WTC11 (cell line): Measurements from ENCODE around the gene CORO2B. TPM values are rescaled to one million over a fixed set of nuclear protein-coding genes. Genes with fewer than 3 reads are reported as not detected.

Source experiments
- ATAC-seq: fragments of 200-7000 bp; cut with Tn5 transposase; 2 replicates; pipeline ENCODE4 v1.10.0; 2021; ENCODE audit warnings: mild to moderate bottlenecking, moderate library complexity
- CTCF ChIA-PET: fragments of 300-600 bp; sonication (Branson Sonifier 250); formaldehyde crosslinking; loops from one replicate; lab custom pipeline; 2021; ENCODE audit warnings: antibody characterized with exemption; lab: Charles Lee
- POLR2A ChIA-PET: fragments of 350-600 bp; sonication (Branson Sonifier 250); formaldehyde crosslinking; loops from one replicate; lab custom pipeline; 2021; ENCODE audit warnings: antibody characterized with exemption; lab: Charles Lee
- DNase-seq: peaks from one replicate; pipeline ENCODE4 v3.0.0; 2021; ENCODE audit warnings: low spot score
- H3K27ac Mint-ChIP-seq: 2 replicates; pipeline ENCODE4 v1.8.0; 2021; ENCODE audit warnings: mixed read lengths
- H3K27me3 Mint-ChIP-seq: 2 replicates; pipeline ENCODE4 v1.8.0; 2021; ENCODE audit warnings: low read depth, mild to moderate bottlenecking, moderate library complexity, mixed read lengths
- H3K36me3 Mint-ChIP-seq: 2 replicates; pipeline ENCODE4 v1.8.0; 2021; ENCODE audit warnings: mixed read lengths
- H3K4me1 Mint-ChIP-seq: 2 replicates; pipeline ENCODE4 v1.8.0; 2022; ENCODE audit warnings: mixed read lengths
- H3K4me3 Mint-ChIP-seq: 2 replicates; pipeline ENCODE4 v1.8.0; 2021; ENCODE audit warnings: mild to moderate bottlenecking, moderate library complexity, mixed read lengths
- H3K9me3 Mint-ChIP-seq: 2 replicates; pipeline ENCODE4 v1.8.0; 2021; ENCODE audit warnings: mixed read lengths
- ESRRA ChIP-seq: sonication (generic); formaldehyde crosslinking; IDR thresholded peaks from 2 replicates; pipeline ENCODE4 v1.8.1; 2022; ENCODE audit warnings: mild to moderate bottlenecking, missing genetic modification reagents, borderline replicate concordance
- GABPB1 ChIP-seq: sonication (generic); formaldehyde crosslinking; IDR thresholded peaks from 2 replicates; pipeline ENCODE4 v1.8.1; 2023; ENCODE audit warnings: mild to moderate bottlenecking, missing genetic modification reagents
- HMGA2 ChIP-seq: fragments of 250-450 bp; sonication (Bioruptor Pico); IDR thresholded peaks from 2 replicates; pipeline ENCODE4 v1.4.0; 2021; ENCODE audit warnings: mild to moderate bottlenecking, moderate library complexity
- MXD4 ChIP-seq: fragments of 250-450 bp; sonication (Bioruptor Pico); IDR thresholded peaks from 2 replicates; pipeline ENCODE4 v1.8.0; 2021; ENCODE audit warnings: mild to moderate bottlenecking, moderate library complexity, borderline replicate concordance
- NR2C2 ChIP-seq: sonication (generic); formaldehyde crosslinking; IDR thresholded peaks from 2 replicates; pipeline ENCODE4 v1.8.0; 2022; ENCODE audit warnings: mild to moderate bottlenecking, missing genetic modification reagents
- RORB ChIP-seq: fragments of 250-450 bp; sonication (Bioruptor Pico); IDR thresholded peaks from 2 replicates; pipeline ENCODE4 v1.9.0; 2021; ENCODE audit warnings: mild to moderate bottlenecking
- SOX15 ChIP-seq: fragments of 250-450 bp; sonication (Bioruptor Pico); IDR thresholded peaks from 2 replicates; pipeline ENCODE4 v1.9.0; 2021; ENCODE audit warnings: mild to moderate bottlenecking
- TEAD1 ChIP-seq: sonication (generic); formaldehyde crosslinking; IDR thresholded peaks from 2 replicates; pipeline ENCODE4 v1.8.0; 2022; ENCODE audit warnings: mild to moderate bottlenecking, missing genetic modification reagents
- ZBTB21 ChIP-seq: sonication (generic); formaldehyde crosslinking; IDR thresholded peaks from 2 replicates; pipeline ENCODE4 v1.8.1; 2023; ENCODE audit warnings: mild to moderate bottlenecking, missing genetic modification reagents, borderline replicate concordance
- ZNF121 ChIP-seq: sonication (generic); formaldehyde crosslinking; IDR thresholded peaks from 2 replicates; pipeline ENCODE4 v1.8.0; 2023; ENCODE audit warnings: missing genetic modification reagents
- ZNF138 ChIP-seq: sonication (generic); formaldehyde crosslinking; conservative IDR thresholded peaks from 2 replicates; pipeline ENCODE4 v1.8.1; 2022; ENCODE audit warnings: mild to moderate bottlenecking, moderate library complexity, missing genetic modification reagents
- ZNF219 ChIP-seq: sonication (generic); formaldehyde crosslinking; IDR thresholded peaks from 2 replicates; pipeline ENCODE4 v1.8.0; 2023; ENCODE audit warnings: missing genetic modification reagents, mild to moderate bottlenecking, borderline replicate concordance
- total RNA-seq: library from RNA; stranded (reverse); gene quantifications from 3 replicates; pipeline ENCODE4 v1.2.3, GENCODE V29; 2021
- TF ChIP-seq, protein P1 (sequence below): sonication (generic); formaldehyde crosslinking; IDR thresholded peaks from 2 replicates; pipeline ENCODE4 v1.8.1; 2022; ENCODE audit warnings: missing genetic modification reagents, borderline replicate concordance
- TF ChIP-seq, protein P2 (sequence below): sonication (generic); formaldehyde crosslinking; IDR thresholded peaks from 2 replicates; pipeline ENCODE4 v1.8.0; 2022; ENCODE audit warnings: mild to moderate bottlenecking, missing genetic modification reagents
- TF ChIP-seq, protein P3 (sequence below): fragments of 250-450 bp; sonication (Bioruptor Pico); IDR thresholded peaks from 2 replicates; pipeline ENCODE4 v1.9.0; 2021; ENCODE audit warnings: mild to moderate bottlenecking, borderline replicate concordance
- TF ChIP-seq, protein P4 (sequence below): fragments of 250-450 bp; sonication (Bioruptor Pico); IDR thresholded peaks from 2 replicates; pipeline ENCODE4 v1.9.0; 2021; ENCODE audit warnings: mild to moderate bottlenecking

CORO2B gene
- total RNA-seq, 1 experiment from 2014 or later: 4.9 TPM

DNA sequence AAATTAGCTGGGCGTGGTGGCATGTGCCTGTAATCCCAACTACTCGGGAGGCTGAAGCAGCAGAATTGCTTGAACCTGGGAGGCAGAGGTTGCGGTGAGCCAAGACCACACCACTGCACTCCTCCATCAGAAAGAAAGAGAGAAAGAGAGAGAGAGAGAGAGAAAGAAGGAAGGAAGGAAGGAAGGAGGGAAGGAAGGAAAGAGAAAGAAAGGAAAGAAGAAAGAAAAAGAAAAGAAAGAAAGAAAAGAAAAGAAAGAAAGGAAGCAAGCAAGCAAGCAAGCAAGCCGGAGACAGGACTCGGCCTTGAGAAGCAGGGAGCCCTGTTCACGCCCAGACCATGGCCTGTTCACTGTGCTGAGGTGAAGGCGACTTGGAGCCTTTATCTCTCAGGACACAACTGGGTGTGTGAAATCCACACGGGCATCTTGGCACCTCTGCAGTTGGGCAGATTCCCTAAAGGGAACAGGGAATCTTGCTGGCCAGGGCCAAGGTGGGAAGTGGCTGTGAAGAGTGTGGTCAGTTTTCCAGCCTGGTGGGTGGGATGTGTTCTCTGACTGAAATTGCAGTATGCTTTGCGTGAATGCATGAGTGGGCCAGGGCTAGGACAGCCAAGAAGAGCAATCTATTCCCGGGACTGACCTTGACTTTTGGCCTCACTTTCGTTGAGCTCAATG lies 90.3 kb downstream of the CORO2B start:
- peaks cover under 1% of the 10 kb centered on the region for H3K36me3 Mint-ChIP-seq
- POLR2A ChIA-PET: no interaction called here
- DNase-seq (no peak), ATAC-seq (no peak)
- no peaks in the 10 kb centered on the region; the same call in 1 of the 2 replicates for H3K27me3 Mint-ChIP-seq
- H3K9me3 Mint-ChIP-seq: peaks cover 9% of the 10 kb centered on the region
- no peak for TF ChIP-seq NR2C2 (CRISPR knock-in tag)
- TF ChIP-seq, protein P1, sequence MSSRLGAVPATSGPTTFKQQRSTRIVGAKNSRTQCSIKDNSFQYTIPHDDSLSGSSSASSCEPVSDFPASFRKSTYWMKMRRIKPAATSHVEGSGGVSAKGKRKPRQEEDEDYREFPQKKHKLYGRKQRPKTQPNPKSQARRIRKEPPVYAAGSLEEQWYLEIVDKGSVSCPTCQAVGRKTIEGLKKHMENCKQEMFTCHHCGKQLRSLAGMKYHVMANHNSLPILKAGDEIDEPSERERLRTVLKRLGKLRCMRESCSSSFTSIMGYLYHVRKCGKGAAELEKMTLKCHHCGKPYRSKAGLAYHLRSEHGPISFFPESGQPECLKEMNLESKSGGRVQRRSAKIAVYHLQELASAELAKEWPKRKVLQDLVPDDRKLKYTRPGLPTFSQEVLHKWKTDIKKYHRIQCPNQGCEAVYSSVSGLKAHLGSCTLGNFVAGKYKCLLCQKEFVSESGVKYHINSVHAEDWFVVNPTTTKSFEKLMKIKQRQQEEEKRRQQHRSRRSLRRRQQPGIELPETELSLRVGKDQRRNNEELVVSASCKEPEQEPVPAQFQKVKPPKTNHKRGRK (CRISPR knock-in tag): 0 out of 2 replicates have a peak, but pooled peaks have one; percentile 55
- TF ChIP-seq, all 79 proteins: peak for 1
- no peak overlapping the region; the same call in 1 of the 2 replicates for H3K27ac Mint-ChIP-seq
- peaks cover 29% of the 10 kb centered on the region for H3K4me1 Mint-ChIP-seq
- CTCF ChIA-PET: interaction anchor here (0.6 to 1.3 kb wide), 4 partner anchors 11 to 95 kb away, joined by 3 to 7 read pairs (median 3); no protein-coding TSS in a partner anchor
- no peak overlapping the region for H3K4me3 Mint-ChIP-seq

DNA sequence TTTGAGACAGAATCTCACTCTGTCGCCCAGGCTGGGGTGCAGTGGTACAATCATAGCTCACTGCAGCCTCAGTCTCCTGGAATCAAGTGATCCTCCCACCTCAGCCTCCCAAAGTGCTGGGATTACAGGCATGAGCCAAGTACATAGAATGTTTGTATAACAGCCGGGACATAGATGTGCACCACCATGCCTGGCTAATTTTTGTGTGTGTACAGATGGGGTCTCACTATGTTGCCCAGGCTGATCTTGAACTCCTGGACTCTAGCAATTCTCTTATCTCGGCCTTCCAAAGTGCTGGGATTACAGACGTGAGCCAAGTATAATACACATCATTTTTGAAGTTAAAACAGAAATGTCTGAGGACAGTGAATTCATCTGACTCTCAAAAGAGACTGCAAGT lies 93.5 kb downstream of the CORO2B start:
- Mint-ChIP-seq H3K36me3 (no peaks in the 10 kb centered on the region; the same call in 1 of the 2 replicates), H3K4me1 (peaks cover 13% of the 10 kb centered on the region), H3K4me3 (no peak overlapping the region), H3K27me3 (no peaks in the 10 kb centered on the region; the same call in 1 of the 2 replicates), H3K9me3 (peaks cover 8% of the 10 kb centered on the region), H3K27ac (no peak overlapping the region)
- no peak for DNase-seq
- no peak for ATAC-seq
- ChIA-PET POLR2A (no interaction called here), CTCF (interaction anchor here (0.6 to 8.1 kb wide), 32 partner anchors 14 to 448 kb away, joined by 3 to 174 read pairs (median 13); no protein-coding TSS in a partner anchor)
- TF ChIP-seq ZNF121 (CRISPR knock-in tag): peak; percentile 70
- TF ChIP-seq, protein P2, sequence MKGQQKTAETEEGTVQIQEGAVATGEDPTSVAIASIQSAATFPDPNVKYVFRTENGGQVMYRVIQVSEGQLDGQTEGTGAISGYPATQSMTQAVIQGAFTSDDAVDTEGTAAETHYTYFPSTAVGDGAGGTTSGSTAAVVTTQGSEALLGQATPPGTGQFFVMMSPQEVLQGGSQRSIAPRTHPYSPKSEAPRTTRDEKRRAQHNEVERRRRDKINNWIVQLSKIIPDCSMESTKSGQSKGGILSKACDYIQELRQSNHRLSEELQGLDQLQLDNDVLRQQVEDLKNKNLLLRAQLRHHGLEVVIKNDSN (CRISPR knock-in tag): no peak
- TF ChIP-seq, all 79 proteins: peak for 1

DNA sequence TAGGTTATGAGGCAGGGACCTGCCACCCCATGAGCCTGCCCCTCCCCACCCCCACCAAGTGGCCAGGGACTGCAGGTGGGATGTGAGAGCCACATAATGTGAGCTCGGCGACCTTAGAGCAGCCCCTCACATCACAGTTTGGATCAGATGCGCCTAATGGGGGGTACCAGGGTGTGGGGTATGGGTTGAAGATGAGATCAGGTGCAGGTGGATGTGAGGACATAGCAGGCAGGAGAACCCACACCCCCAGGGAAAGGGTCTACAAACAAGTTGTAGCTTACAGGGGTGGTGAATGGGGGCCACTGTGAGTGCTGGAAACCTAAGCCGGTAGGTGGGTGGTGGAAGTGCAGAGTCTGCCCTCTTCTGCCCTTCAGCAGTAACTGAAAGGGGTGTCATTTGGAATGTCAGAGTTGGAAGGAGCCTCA lies 94.0 kb downstream of the CORO2B start:
- Mint-ChIP-seq H3K27me3 (no peaks in the 10 kb centered on the region), H3K4me1 (peaks cover 11% of the 10 kb centered on the region), H3K4me3 (no peak overlapping the region), H3K36me3 (no peaks in the 10 kb centered on the region; the same call in 1 of the 2 replicates), H3K27ac (no peak overlapping the region), H3K9me3 (peaks cover 8% of the 10 kb centered on the region)
- TF ChIP-seq ZNF138 (CRISPR knock-in tag) (no peak), RORB (CRISPR knock-in tag) (no peak), HMGA2 (CRISPR knock-in tag) (no peak), GABPB1 (CRISPR knock-in tag) (no peak)
- ATAC-seq (peak; percentile 71), DNase-seq (peak; percentile 49)
- ChIA-PET CTCF (interaction anchor here (0.6 to 8.1 kb wide), 38 partner anchors 9 to 708 kb away, joined by 3 to 174 read pairs (median 8); no protein-coding TSS in a partner anchor), POLR2A (no interaction called here)

DNA sequence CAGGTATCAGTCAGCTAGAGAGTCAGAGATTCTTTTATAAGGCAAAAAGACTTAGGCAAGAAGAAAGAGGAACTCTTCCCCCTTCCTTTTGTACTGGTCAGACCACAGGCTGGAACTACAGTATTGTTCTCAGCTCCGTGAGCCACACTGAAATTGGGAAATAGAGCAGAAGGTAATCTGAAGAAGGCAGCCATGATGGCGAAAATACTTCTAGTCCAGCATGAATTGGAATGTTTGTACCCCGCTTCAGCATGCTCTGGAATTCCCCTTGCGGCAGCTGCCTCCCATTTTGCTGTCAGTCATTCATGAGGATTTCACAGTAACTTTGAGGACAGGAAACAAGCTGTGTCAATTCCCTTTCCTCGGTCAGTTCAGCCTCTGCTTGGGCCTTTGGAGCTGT lies 96.2 kb downstream of the CORO2B start:
- peaks cover 11% of the 10 kb centered on the region for H3K4me1 Mint-ChIP-seq
- no peak overlapping the region for H3K27ac Mint-ChIP-seq
- no peak for DNase-seq
- POLR2A ChIA-PET: no interaction called here
- no peaks in the 10 kb centered on the region for H3K27me3 Mint-ChIP-seq
- H3K36me3 Mint-ChIP-seq: no peaks in the 10 kb centered on the region; the same call in 1 of the 2 replicates
- H3K4me3 Mint-ChIP-seq: no peak overlapping the region
- TF ChIP-seq ZNF219 (CRISPR knock-in tag) (no peak), MXD4 (no peak), ZBTB21 (no peak), TEAD1 (CRISPR knock-in tag) (no peak), ZNF138 (CRISPR knock-in tag) (no peak), SOX15 (CRISPR knock-in tag) (no peak), ESRRA (CRISPR knock-in tag) (no peak)
- TF ChIP-seq, protein P3, sequence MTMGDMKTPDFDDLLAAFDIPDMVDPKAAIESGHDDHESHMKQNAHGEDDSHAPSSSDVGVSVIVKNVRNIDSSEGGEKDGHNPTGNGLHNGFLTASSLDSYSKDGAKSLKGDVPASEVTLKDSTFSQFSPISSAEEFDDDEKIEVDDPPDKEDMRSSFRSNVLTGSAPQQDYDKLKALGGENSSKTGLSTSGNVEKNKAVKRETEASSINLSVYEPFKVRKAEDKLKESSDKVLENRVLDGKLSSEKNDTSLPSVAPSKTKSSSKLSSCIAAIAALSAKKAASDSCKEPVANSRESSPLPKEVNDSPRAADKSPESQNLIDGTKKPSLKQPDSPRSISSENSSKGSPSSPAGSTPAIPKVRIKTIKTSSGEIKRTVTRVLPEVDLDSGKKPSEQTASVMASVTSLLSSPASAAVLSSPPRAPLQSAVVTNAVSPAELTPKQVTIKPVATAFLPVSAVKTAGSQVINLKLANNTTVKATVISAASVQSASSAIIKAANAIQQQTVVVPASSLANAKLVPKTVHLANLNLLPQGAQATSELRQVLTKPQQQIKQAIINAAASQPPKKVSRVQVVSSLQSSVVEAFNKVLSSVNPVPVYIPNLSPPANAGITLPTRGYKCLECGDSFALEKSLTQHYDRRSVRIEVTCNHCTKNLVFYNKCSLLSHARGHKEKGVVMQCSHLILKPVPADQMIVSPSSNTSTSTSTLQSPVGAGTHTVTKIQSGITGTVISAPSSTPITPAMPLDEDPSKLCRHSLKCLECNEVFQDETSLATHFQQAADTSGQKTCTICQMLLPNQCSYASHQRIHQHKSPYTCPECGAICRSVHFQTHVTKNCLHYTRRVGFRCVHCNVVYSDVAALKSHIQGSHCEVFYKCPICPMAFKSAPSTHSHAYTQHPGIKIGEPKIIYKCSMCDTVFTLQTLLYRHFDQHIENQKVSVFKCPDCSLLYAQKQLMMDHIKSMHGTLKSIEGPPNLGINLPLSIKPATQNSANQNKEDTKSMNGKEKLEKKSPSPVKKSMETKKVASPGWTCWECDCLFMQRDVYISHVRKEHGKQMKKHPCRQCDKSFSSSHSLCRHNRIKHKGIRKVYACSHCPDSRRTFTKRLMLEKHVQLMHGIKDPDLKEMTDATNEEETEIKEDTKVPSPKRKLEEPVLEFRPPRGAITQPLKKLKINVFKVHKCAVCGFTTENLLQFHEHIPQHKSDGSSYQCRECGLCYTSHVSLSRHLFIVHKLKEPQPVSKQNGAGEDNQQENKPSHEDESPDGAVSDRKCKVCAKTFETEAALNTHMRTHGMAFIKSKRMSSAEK (CRISPR knock-in tag): no peak
- TF ChIP-seq, protein P4, sequence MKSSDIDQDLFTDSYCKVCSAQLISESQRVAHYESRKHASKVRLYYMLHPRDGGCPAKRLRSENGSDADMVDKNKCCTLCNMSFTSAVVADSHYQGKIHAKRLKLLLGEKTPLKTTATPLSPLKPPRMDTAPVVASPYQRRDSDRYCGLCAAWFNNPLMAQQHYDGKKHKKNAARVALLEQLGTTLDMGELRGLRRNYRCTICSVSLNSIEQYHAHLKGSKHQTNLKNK: no peak
- TF ChIP-seq, all 79 proteins: peak for 0
- H3K9me3 Mint-ChIP-seq: peaks cover 8% of the 10 kb centered on the region
- no peak for ATAC-seq
- CTCF ChIA-PET: interaction anchor here (1.1 to 8.1 kb wide), 20 partner anchors 9 to 356 kb away, joined by 3 to 174 read pairs (median 12); no protein-coding TSS in a partner anchor
